ENCODE results near the gene TOM1L2.

TOM1L2 gene

GRCh38 chr17:17830740-17831207 is 141.4 kb downstream of the TOM1L2 start:
- H3K4me3 ChIP-seq (ENCODE audit: low read depth in 1 of 2, low read length in 2 of 2), result no peak overlapping the region
- H3K79me2 ChIP-seq (ENCODE audit: insufficient read depth, low read length), result peaks cover 22% of the 10 kb centered on the region
- peaks cover 22% of the 10 kb centered on the region; the same call in 1 of the 2 replicates for H4K20me1 ChIP-seq (ENCODE audit: insufficient read depth, low read length)
- TF ChIP-seq, protein P1, sequence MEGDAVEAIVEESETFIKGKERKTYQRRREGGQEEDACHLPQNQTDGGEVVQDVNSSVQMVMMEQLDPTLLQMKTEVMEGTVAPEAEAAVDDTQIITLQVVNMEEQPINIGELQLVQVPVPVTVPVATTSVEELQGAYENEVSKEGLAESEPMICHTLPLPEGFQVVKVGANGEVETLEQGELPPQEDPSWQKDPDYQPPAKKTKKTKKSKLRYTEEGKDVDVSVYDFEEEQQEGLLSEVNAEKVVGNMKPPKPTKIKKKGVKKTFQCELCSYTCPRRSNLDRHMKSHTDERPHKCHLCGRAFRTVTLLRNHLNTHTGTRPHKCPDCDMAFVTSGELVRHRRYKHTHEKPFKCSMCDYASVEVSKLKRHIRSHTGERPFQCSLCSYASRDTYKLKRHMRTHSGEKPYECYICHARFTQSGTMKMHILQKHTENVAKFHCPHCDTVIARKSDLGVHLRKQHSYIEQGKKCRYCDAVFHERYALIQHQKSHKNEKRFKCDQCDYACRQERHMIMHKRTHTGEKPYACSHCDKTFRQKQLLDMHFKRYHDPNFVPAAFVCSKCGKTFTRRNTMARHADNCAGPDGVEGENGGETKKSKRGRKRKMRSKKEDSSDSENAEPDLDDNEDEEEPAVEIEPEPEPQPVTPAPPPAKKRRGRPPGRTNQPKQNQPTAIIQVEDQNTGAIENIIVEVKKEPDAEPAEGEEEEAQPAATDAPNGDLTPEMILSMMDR (IDR thresholded peaks at IDR 0.05; ENCODE audit: borderline replicate concordance, extremely low read depth, low read length, poor library complexity, severe bottlenecking), result no peak
- TF ChIP-seq EZH2 (IDR thresholded peaks at IDR 0.05; ENCODE audit: borderline replicate concordance, low read depth, low read length, severe bottlenecking), result no peak
- no peak overlapping the region for H3K9ac ChIP-seq (ENCODE audit: low read depth, low read length)
- peaks cover 29% of the 10 kb centered on the region for H3K4me1 ChIP-seq (ENCODE audit: insufficient read depth, low read length)
- no peak overlapping the region for H3K27ac ChIP-seq (ENCODE audit: low read length)
- ATAC-seq (ENCODE audit: insufficient read depth, low read depth), result no peak
- no peak overlapping the region for H3K4me2 ChIP-seq (ENCODE audit: insufficient read depth, low read length)
- no peak for DNase-seq
- H2AFZ ChIP-seq (ENCODE audit: low read depth, low read length), result no peak overlapping the region
- no peaks in the 10 kb centered on the region for H3K36me3 ChIP-seq (ENCODE audit: insufficient read depth, low read length)
- no peaks in the 10 kb centered on the region for H3K27me3 ChIP-seq (ENCODE audit: insufficient read depth, low read length, poor library complexity)
- H3K9me3 ChIP-seq (ENCODE audit: insufficient read depth, low read length, severe bottlenecking), result no peaks in the 10 kb centered on the region

GRCh38 chr17:17830269-17830567 is 142.0 kb downstream of the TOM1L2 start:
- H3K4me1 ChIP-seq (ENCODE audit: insufficient read depth, low read length), result peaks cover 26% of the 10 kb centered on the region
- ATAC-seq (ENCODE audit: insufficient read depth, low read depth), result no peak
- TF ChIP-seq EZH2 (IDR thresholded peaks at IDR 0.05; ENCODE audit: borderline replicate concordance, low read depth, low read length, severe bottlenecking), result no peak
- TF ChIP-seq, protein P1 (IDR thresholded peaks at IDR 0.05; ENCODE audit: borderline replicate concordance, extremely low read depth, low read length, poor library complexity, severe bottlenecking), result no peak
- H3K36me3 ChIP-seq (ENCODE audit: insufficient read depth, low read length), result no peaks in the 10 kb centered on the region
- peaks cover 16% of the 10 kb centered on the region for H3K79me2 ChIP-seq (ENCODE audit: insufficient read depth, low read length)
- no peak overlapping the region for H3K27ac ChIP-seq (ENCODE audit: low read length)
- no peak overlapping the region for H3K9ac ChIP-seq (ENCODE audit: low read depth, low read length)
- H3K9me3 ChIP-seq (ENCODE audit: insufficient read depth, low read length, severe bottlenecking), result no peaks in the 10 kb centered on the region
- no peak overlapping the region for H2AFZ ChIP-seq (ENCODE audit: low read depth, low read length)
- peaks cover 22% of the 10 kb centered on the region; the same call in 1 of the 2 replicates for H4K20me1 ChIP-seq (ENCODE audit: insufficient read depth, low read length)
- no peak for DNase-seq
- no peak overlapping the region for H3K4me2 ChIP-seq (ENCODE audit: insufficient read depth, low read length)
- H3K4me3 ChIP-seq (ENCODE audit: low read depth in 1 of 2, low read length in 2 of 2), result no peak overlapping the region
- H3K27me3 ChIP-seq (ENCODE audit: insufficient read depth, low read length, poor library complexity), result no peaks in the 10 kb centered on the region

- Histone ChIP-seq H2AFZ (ENCODE audit: low read depth, low read length) (no peak overlapping the region), H3K4me1 (ENCODE audit: insufficient read depth, low read length) (peaks cover 35% of the 10 kb centered on the region), H3K9ac (ENCODE audit: low read depth, low read length) (no peak overlapping the region), H3K27ac (ENCODE audit: low read length) (no peak overlapping the region), H3K4me2 (ENCODE audit: insufficient read depth, low read length) (no peak overlapping the region), H4K20me1 (ENCODE audit: insufficient read depth, low read length) (peaks cover 22% of the 10 kb centered on the region; the same call in 1 of the 2 replicates), H3K27me3 (ENCODE audit: insufficient read depth, low read length, poor library complexity) (no peaks in the 10 kb centered on the region), H3K79me2 (ENCODE audit: insufficient read depth, low read length) (peaks cover 17% of the 10 kb centered on the region), H3K4me3 (ENCODE audit: low read depth in 1 of 2, low read length in 2 of 2) (no peak overlapping the region), H3K36me3 (ENCODE audit: insufficient read depth, low read length) (no peaks in the 10 kb centered on the region), H3K9me3 (ENCODE audit: insufficient read depth, low read length, severe bottlenecking) (no peaks in the 10 kb centered on the region)
- DNase-seq (no peak), ATAC-seq (ENCODE audit: insufficient read depth, low read depth) (no peak)
- TF ChIP-seq EZH2 (IDR thresholded peaks at IDR 0.05; ENCODE audit: borderline replicate concordance, low read depth, low read length, severe bottlenecking), result no peak
- TF ChIP-seq, protein P1 (IDR thresholded peaks at IDR 0.05; ENCODE audit: borderline replicate concordance, extremely low read depth, low read length, poor library complexity, severe bottlenecking), result no peak
Observed at GRCh38 chr17:17827826-17828621, 144.2 kb downstream of the TOM1L2 start.
